DLD1 (cell line): ENCODE measurements around the gene EPHA5.
"Not testable (repeated sequence)": the region's sequence is repeated elsewhere in the genome, so short reads cannot be mapped to it uniquely, and the experiment has no call there.

ENCODE experiments used
- in situ Hi-C: cut with HindIII; loops from 2 replicates; pipeline ENCODE4 v1.10.0; 2017; ENCODE audit warnings: low sequenced_read_pairs

The EPHA5 gene

GRCh38 chr4:65386927-65387326 lies 283.4 kb downstream of the EPHA5 start:
- in situ Hi-C loops, result no loop called here

GRCh38 chr4:65383589-65384305 lies 286.5 kb downstream of the EPHA5 start:
- in situ Hi-C loops, result no loop called here

GRCh38 chr4:65381648-65382047 lies 288.6 kb downstream of the EPHA5 start:
- in situ Hi-C loops, result no loop called here

GRCh38 chr4:65370709-65371108 lies 299.6 kb downstream of the EPHA5 start:
- in situ Hi-C loops, result no loop called here

DNA sequence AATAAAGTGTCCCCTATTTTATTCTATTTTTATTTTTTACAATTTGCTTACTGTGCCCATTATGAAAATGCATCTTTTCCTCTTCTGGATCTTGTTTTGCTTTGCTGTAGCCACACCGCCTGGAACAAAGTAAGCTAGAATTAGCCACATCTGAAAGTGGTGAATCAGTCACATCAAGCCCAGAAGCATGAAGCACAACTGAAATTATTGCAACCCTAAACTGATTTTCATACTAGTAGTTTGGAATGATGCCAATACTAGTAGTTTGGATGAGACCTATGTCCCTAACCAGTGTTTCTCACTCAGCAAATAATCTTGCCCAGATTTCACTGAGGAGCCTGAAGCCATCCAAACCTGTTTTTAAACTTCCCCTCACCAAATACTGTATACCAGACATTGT lies 303.0 kb downstream of the EPHA5 start:
- in situ Hi-C loops, result no loop called here

DNA sequence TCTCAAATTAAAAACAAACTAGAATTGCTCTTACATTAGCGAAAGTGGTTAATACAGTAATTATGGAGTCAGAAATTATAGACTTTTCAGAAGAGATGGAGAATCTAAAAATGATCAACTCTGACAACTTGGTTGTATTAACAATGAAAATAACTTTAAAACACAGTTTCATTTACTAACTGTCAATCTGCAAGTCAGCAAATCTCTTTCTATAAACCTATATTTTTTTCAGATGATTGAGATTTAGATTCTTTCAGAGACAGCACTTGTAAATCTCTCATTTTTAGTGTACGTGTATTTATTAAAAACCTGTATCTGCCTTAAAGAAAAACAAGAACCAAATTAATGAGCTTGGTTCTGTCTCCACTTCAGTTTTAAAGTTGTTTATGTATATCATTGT lies 311.4 kb downstream of the EPHA5 start:
- in situ Hi-C loops, result no loop called here

GRCh38 chr4:65353098-65353497 lies 317.2 kb downstream of the EPHA5 start:
- in situ Hi-C loops, result no loop called here

- in situ Hi-C loops, result no loop called here
Observed at GRCh38 chr4:65344278-65344825, 325.9 kb downstream of the EPHA5 start.

GRCh38 chr4:65343342-65343741 lies 326.9 kb downstream of the EPHA5 start:
- in situ Hi-C loops, result no loop called here

DNA sequence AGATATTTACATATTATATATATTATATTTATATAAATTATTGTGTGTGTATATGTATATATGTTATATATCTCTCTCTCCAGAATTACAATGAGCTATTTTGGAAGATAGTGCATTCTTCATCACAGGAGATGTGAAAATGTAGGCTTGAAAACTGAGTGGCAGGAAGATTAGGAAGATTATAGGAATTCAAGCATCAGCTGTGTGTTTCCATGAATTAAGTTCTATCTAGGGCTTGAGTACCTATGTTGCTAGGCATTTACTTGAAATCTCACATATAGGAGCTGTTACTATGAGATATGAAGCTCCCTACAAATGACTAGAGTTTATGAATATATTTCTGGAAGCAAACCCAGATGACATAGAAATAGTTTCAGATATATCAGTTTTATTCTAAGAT lies 328.7 kb downstream of the EPHA5 start:
- in situ Hi-C loops, result no loop called here

DNA sequence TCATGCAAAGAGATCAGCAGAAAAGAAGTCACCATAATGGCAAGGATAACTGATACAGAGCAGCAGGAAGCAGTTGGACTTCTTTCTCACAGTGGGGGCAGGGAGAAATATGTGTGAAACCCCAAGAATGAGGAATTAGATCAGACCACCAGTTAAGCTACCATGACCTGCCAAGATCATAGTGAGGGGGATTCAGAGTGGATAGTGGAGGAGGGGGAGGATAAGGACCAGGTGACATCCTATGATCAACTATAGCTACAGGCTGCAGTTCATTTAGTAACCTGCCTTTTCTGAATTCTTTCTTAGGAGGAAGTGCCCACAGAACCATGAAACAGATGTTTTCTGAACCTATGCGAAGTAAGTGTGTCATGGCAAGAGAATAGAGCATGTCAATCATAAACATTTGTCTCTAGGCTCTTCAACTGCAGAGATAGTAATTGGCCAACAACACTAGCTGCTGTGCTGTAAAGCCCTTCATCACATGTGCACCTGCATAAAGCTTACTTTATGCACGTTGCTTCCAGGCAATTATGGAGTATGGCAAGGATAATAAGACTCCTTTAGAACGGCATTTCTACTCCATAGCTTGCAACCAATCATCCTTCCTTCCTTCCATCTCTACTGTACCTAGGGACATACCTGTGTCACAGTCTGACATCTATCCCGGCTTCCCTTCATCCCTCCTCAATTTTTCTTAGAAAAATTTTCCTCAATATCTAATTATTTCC lies 329.7 kb downstream of the EPHA5 start:
- in situ Hi-C loops, result no loop called here

GRCh38 chr4:65337371-65337770 lies 332.9 kb downstream of the EPHA5 start:
- in situ Hi-C loops, result no loop called here

DNA sequence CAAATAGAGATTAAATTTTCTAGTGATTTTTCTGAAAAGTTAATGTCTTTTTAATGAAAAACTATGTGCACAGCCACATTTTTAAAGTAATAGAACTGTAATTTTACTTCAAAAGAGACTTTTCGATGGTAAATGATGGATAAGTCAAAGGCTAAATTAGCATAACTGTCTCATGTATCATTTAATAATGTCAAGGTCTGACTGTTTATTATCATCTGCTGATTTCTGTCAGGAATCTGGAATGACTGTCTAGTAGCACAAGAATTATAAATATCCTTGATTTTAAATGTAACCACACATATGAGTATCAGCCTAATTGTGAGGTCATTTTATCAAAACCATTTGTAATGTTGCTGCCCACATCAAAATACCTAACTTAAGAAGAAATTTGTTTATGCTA lies 333.8 kb downstream of the EPHA5 start:
- in situ Hi-C loops, result no loop called here

- in situ Hi-C loops, result no loop called here
Observed at GRCh38 chr4:65316534-65316933, 353.8 kb downstream of the EPHA5 start.

GRCh38 chr4:65311120-65311519 lies 359.2 kb downstream of the EPHA5 start:
- in situ Hi-C loops, result no loop called here

DNA sequence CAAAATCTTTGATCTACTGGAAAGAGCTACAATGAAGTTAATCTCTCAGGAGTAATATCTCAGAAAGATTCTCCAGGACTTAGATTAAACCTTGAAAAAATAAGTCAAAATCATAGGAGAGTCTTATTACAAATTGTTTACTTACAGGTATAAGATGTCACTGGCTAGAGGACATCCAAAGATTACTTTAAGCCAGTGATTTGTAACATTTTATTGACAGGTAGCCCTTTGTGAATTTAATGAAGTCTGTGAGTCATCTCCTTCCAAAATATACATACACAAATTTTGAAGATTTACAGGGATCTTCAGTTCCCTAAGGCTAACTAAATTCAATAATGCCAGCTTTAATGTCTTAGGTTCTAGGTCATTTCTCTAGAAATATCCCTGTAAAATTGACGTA lies 359.7 kb downstream of the EPHA5 start:
- in situ Hi-C loops, result no loop called here

DNA sequence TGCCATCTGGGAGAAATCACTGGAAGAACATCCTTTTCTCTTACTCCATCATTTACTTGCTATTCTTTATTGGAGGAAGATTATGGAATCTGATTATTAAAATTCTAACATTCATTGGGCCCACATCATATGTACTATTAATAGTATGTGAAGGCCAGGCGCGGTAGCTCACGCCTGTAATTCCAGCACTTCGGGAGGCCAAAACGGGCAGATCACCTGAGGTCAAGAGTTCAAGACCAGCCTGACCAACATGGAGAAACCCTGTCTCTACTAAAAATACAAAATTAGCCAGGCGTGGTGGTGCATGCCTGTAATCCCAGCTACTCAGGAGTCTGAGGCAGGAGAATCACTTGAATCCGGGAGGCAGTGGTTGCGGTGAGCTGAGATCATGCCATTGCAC lies 361.7 kb downstream of the EPHA5 start:
- in situ Hi-C loops, result not testable (repeated sequence)

- in situ Hi-C loops, result no loop called here
Observed at GRCh38 chr4:65302145-65302544, 368.1 kb downstream of the EPHA5 start.

GRCh38 chr4:65296246-65296645 lies 374.0 kb downstream of the EPHA5 start:
- in situ Hi-C loops, result no loop called here

DNA sequence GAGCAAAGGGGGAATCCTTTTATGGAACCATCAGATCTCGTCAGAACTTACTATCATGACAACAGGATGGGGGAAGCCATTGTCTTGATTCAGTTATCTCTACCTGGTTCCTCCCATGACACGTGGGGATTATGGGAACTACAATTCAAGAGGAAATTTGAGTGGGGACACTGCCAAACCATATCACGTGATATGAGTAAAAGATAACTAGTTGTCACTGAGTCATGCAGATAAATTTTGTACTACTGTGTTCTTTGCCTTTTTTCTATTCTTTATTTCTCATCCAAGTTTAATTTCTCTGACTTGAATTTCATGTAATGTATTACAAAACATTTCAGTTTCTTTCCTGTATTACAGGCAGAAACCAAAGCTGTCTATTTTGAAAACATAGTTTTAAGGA lies 383.2 kb downstream of the EPHA5 start:
- in situ Hi-C loops, result no loop called here
